ENCODE data around the gene ZNF574.

DNA sequence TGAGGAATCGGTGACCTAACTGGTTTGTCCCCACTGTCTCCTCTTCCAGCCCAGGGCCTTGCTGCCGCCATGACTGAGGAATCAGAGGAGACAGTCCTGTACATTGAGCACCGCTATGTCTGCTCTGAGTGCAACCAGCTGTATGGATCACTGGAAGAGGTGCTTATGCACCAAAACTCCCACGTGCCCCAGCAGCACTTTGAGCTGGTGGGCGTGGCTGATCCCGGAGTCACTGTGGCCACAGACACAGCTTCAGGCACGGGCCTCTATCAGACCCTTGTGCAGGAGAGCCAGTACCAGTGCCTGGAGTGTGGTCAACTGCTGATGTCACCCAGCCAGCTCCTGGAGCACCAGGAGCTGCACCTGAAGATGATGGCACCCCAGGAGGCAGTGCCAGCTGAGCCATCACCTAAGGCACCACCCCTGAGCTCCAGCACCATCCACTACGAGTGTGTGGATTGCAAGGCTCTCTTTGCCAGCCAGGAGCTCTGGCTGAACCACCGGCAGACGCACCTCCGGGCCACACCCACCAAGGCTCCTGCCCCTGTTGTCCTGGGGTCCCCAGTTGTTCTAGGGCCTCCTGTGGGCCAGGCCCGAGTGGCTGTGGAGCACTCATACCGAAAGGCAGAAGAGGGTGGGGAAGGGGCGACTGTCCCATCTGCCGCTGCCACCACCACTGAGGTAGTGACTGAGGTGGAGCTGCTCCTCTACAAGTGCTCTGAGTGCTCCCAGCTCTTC lies 2.7 kb downstream of the ZNF574 start:
- TF ChIP-seq, protein P1, sequence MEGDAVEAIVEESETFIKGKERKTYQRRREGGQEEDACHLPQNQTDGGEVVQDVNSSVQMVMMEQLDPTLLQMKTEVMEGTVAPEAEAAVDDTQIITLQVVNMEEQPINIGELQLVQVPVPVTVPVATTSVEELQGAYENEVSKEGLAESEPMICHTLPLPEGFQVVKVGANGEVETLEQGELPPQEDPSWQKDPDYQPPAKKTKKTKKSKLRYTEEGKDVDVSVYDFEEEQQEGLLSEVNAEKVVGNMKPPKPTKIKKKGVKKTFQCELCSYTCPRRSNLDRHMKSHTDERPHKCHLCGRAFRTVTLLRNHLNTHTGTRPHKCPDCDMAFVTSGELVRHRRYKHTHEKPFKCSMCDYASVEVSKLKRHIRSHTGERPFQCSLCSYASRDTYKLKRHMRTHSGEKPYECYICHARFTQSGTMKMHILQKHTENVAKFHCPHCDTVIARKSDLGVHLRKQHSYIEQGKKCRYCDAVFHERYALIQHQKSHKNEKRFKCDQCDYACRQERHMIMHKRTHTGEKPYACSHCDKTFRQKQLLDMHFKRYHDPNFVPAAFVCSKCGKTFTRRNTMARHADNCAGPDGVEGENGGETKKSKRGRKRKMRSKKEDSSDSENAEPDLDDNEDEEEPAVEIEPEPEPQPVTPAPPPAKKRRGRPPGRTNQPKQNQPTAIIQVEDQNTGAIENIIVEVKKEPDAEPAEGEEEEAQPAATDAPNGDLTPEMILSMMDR (IDR thresholded peaks at IDR 0.05): no peak
- TF ChIP-seq POLR2A (IDR thresholded peaks at IDR 0.05): no peak
